Measurements from ENCODE around the gene ADGRV1. TPM values are rescaled to one million over a fixed set of nuclear protein-coding genes. Genes with fewer than 3 reads are reported as not detected.
"Not testable (repeated sequence)": the region's sequence is repeated elsewhere in the genome, so short reads cannot be mapped to it uniquely, and the experiment has no call there.

ADGRV1 gene
- total and polyA plus RNA-seq, 9 of the 15 experiments (the other 6 are each of a cell fraction or from before 2014, with no cell fraction given) = 21.7 to 156 (median 58.2) TPM

GRCh38 chr5:90845723-90846554 lies 287.3 kb downstream of the ADGRV1 start (continued):
- TF ChIP-seq ZBTB40 (IDR thresholded peaks at IDR 0.05) (0 out of 2 replicates have a peak, but pooled peaks have one; percentile 15), ZBTB40 (CRISPR knock-in tag; IDR thresholded peaks at IDR 0.05) (no peak), ATF3 (IDR thresholded peaks at IDR 0.05) (no peak), ATF3 (CRISPR knock-in tag; conservative IDR thresholded peaks at IDR 0.05) (no peak)

- CTCF ChIA-PET (ENCODE audit: low intra/inter-chr PET ratio); H3K27me3 ChIP-seq (ENCODE audit: control insufficient read depth in 2 of 2, insufficient read depth in 2 of 2, low read length in 2 of 2): not testable (repeated sequence)
Observed at GRCh38 chr5:90847606-90848005, 289.0 kb downstream of the ADGRV1 start.

More at GRCh38 chr5:90847606-90848005, 289.0 kb downstream of the ADGRV1 start:
- H3K36me3 ChIP-seq (ENCODE audit: control insufficient read depth, insufficient read depth, low read length) = peaks cover 12% of the 10 kb centered on the region; the same call in 2 of the 3 replicates
- H3K79me2 ChIP-seq (ENCODE audit: control insufficient read depth, insufficient read depth, low read length); H3K27ac ChIP-seq (ENCODE audit: extremely low read depth, low read depth, low read length); H3K4me1 ChIP-seq (replicated peaks in 1 of 2; ENCODE audit: control insufficient read depth in 2 of 2, insufficient read depth in 2 of 2, low read length in 2 of 2); H4K20me1 ChIP-seq (replicated peaks; ENCODE audit: control insufficient read depth, insufficient read depth, low read length); ATAC-seq; H3K9me1 ChIP-seq (ENCODE audit: control insufficient read depth, insufficient read depth, low read length); intact Hi-C loops (cut with micrococcal nuclease); FAIRE-seq; BruUV-seq (replicated peaks); H3K4me3 ChIP-seq; in situ Hi-C loops (cut with MboI); H3K4me2 ChIP-seq (ENCODE audit: insufficient read depth, low read length); DNase-seq (ENCODE audit: extremely low read depth in 1 of 4, low spot score in 3 of 4); H3K9me3 ChIP-seq (replicated peaks; ENCODE audit: control insufficient read depth, insufficient read depth, low read depth, low read length); H2AFZ ChIP-seq (ENCODE audit: low read depth, low read length); H3K9ac ChIP-seq (ENCODE audit: insufficient read depth in 1 of 2, low read depth in 2 of 2, low read length in 2 of 2): not testable (repeated sequence)
- POLR2A ChIA-PET = interaction anchor here (0.7 kb wide), 2 partner anchors 10 to 51 kb away, joined by 3 to 6 read pairs; no protein-coding TSS in a partner anchor
- WGBS (ENCODE audit: insufficient coverage, low coverage, missing lambda C conversion rate) = 95% methylated on average over 12 of the region's 24 CpGs

All from K562 (cell line).